ENCODE data around the gene THOC6. TPM values are rescaled to one million over a fixed set of nuclear protein-coding genes. Genes with fewer than 3 reads are reported as not detected.
A peak's percentile ranks its signal among the peaks of the same experiment; 100 is the strongest.

The THOC6 gene
- total RNA-seq, 2 donors from 2014 or later, result 45.8 to 52.4 TPM

DNA sequence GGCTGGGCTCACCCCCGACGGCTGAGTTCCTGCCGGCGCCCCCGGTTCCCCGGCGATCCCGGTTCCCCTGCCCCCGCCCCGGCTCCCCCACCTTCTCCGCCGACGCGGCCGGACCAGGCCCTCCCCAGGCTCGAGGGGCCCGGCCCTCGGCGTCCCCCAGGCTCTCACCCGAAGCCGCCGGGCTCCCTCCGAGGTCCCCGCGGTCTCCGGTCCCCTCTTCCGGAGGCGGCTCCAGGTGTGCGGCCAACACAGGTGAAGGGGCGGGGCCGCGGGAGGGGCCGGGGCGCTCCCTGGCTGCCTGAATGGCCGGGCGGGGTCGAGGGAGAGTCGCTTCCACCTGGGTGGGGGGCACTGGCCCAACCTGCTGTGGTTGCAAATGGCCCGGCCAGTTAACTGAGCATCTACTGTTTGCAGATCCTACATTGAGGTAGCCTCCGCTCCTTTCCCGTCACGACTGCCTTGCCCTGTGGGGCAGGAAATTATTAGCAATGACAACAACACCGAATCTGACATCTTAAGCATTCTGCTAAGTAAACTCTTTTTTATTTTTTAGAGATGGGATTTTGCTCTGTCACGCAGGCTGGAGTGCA, 13.0 kb downstream of the THOC6 start, which contains the start of gene BICDL2:
Gene BICDL2 (minus strand): TSS at position 219 of the 590 bp plus-strand sequence. CDS start 1,448 bp downstream, outside the sequence.
- H3K4me1 Mint-ChIP-seq, result no peaks in the 10 kb centered on the region
- Histone ChIP-seq H3K9me3 (ENCODE audit: control insufficient read depth, low read length) (no peaks in the 10 kb centered on the region), H3K4me3 (ENCODE audit: low read length) (no peak within 1 kb of the TSS), H3K27me3 (ENCODE audit: control insufficient read depth, insufficient read depth, low read length, poor library complexity, severe bottlenecking) (peaks cover 67% of the 10 kb centered on the region), H3K9ac (ENCODE audit: extremely low read depth, low read length, poor library complexity, severe bottlenecking) (no peak within 1 kb of the TSS), H3K4me1 (ENCODE audit: control insufficient read depth, insufficient read depth, low read length) (no peaks in the 10 kb centered on the region), H3K27ac (ENCODE audit: low read depth, low read length) (no peak within 1 kb of the TSS), H3K36me3 (ENCODE audit: control insufficient read depth, insufficient read depth, low read length) (no peaks in the 10 kb centered on the region)
- 13 to 54% methylated on average over 6 to 44 of the region's 44 CpGs for WGBS, 2 experiments (ENCODE audit: insufficient coverage in 1 of 2, insufficient read length in 1 of 2)
- no peak within 1 kb of the TSS for H3K27ac Mint-ChIP-seq
- no peak for TF ChIP-seq CTCF (conservative IDR thresholded peaks at IDR 0.05)
- H3K9me3 Mint-ChIP-seq, result no peaks in the 10 kb centered on the region
- H3K27me3 Mint-ChIP-seq (ENCODE audit: insufficient read depth), result peaks cover 58% of the 10 kb centered on the region
- peak within 1 kb of the TSS; percentile 49 for H3K4me3 Mint-ChIP-seq
- peaks cover 2% of the 10 kb centered on the region for H3K36me3 Mint-ChIP-seq (ENCODE audit: low read depth)
- DNase-seq, result peak; percentile 90

- Mint-ChIP-seq H3K27me3 (ENCODE audit: insufficient read depth) (peaks cover 49% of the 10 kb centered on the region), H3K36me3 (ENCODE audit: low read depth) (peaks cover 2% of the 10 kb centered on the region), H3K4me3 (no peak overlapping the region), H3K9me3 (no peaks in the 10 kb centered on the region), H3K27ac (no peak overlapping the region), H3K4me1 (no peaks in the 10 kb centered on the region)
- TF ChIP-seq CTCF (conservative IDR thresholded peaks at IDR 0.05), result no peak
- Histone ChIP-seq H3K9ac (ENCODE audit: extremely low read depth, low read length, poor library complexity, severe bottlenecking) (no peak overlapping the region), H3K27ac (ENCODE audit: low read depth, low read length) (no peak overlapping the region), H3K27me3 (ENCODE audit: control insufficient read depth, insufficient read depth, low read length, poor library complexity, severe bottlenecking) (peaks cover 66% of the 10 kb centered on the region), H3K4me3 (ENCODE audit: low read length) (no peak overlapping the region), H3K9me3 (ENCODE audit: control insufficient read depth, low read length) (no peaks in the 10 kb centered on the region), H3K4me1 (ENCODE audit: control insufficient read depth, insufficient read depth, low read length) (no peaks in the 10 kb centered on the region), H3K36me3 (ENCODE audit: control insufficient read depth, insufficient read depth, low read length) (no peaks in the 10 kb centered on the region)
- peak; percentile 75 for DNase-seq
- 78 to 79% methylated on average over 11 of the region's 11 CpGs for WGBS, 2 experiments (ENCODE audit: insufficient coverage in 1 of 2, insufficient read length in 1 of 2)
These were observed 14.4 kb downstream of the THOC6 start for GRCh38 chr16:3038256-3038655.

DNA sequence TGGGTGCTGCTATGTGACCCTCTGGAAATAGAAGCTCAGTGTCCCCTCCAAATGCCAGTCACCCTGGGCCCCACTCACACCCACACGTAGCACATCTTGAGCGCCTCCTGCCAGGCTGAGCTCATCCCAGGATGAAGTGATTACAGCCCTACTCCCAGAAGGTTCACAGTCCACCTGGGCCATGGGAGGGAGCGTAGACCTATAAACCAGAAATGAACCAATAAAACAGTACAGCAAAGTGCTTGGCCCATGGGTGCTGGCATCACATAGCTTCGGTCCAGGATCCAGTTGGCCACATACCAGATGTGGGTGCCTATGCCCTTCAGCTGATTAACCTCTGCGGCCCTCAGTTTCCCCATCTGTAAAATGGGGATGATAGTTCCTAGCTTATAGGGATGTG, 15.1 kb downstream of the THOC6 start:
- H3K4me1 ChIP-seq (ENCODE audit: control insufficient read depth, insufficient read depth, low read length), result no peaks in the 10 kb centered on the region
- no peak overlapping the region for H3K9ac ChIP-seq (ENCODE audit: extremely low read depth, low read length, poor library complexity, severe bottlenecking)
- 82 to 93% methylated on average over 2 to 5 of the region's 5 CpGs for WGBS, 2 experiments (ENCODE audit: insufficient coverage in 1 of 2, insufficient read length in 1 of 2)
- H3K27me3 ChIP-seq (ENCODE audit: control insufficient read depth, insufficient read depth, low read length, poor library complexity, severe bottlenecking), result peaks cover 66% of the 10 kb centered on the region
- H3K4me3 Mint-ChIP-seq, result no peak overlapping the region
- H3K36me3 ChIP-seq (ENCODE audit: control insufficient read depth, insufficient read depth, low read length), result no peaks in the 10 kb centered on the region
- no peak for TF ChIP-seq CTCF (conservative IDR thresholded peaks at IDR 0.05)
- H3K4me1 Mint-ChIP-seq, result no peaks in the 10 kb centered on the region
- H3K27ac Mint-ChIP-seq, result no peak overlapping the region
- no peaks in the 10 kb centered on the region for H3K9me3 Mint-ChIP-seq
- no peak overlapping the region for H3K4me3 ChIP-seq (ENCODE audit: low read length)
- DNase-seq, result no peak
- no peak overlapping the region for H3K27ac ChIP-seq (ENCODE audit: low read depth, low read length)
- no peaks in the 10 kb centered on the region for H3K9me3 ChIP-seq (ENCODE audit: control insufficient read depth, low read length)
- H3K27me3 Mint-ChIP-seq (ENCODE audit: insufficient read depth), result peaks cover 49% of the 10 kb centered on the region
- H3K36me3 Mint-ChIP-seq (ENCODE audit: low read depth), result peaks cover 2% of the 10 kb centered on the region

Measured in endodermal cell (in vitro differentiated cells).